ENCODE data around the gene TSTD1. TPM values are rescaled to one million over a fixed set of nuclear protein-coding genes. Genes with fewer than 3 reads are reported as not detected.

The TSTD1 gene
- total and polyA plus RNA-seq, 7 experiments from 2014 or later: 49.8 to 494 (median 75.8) TPM

DNA sequence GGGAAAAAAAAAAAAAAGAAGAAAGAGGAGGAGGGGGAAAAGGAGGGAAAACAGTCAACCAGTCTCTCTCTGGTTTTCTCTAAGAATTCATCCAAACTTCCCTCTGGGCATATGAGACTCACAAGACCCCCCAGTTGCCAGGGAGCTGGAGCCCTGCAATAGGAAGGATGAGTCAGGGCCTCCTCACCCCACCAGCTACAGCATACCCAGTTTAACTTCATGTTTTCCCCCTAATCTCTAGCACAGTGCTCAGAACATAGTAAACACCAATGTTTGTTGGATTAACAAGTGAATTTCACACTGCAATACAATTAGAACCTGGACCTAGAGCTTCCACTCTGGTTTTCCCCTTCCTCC, 25.7 kb downstream of the TSTD1 start:
- peak overlapping the region; percentile 74 to 97 (median 84) for H3K4me3 Mint-ChIP-seq
- peak overlapping the region; percentile 91 to 98 (median 96) for H3K27ac Mint-ChIP-seq
- no peaks in the 10 kb centered on the region for H3K27me3 Mint-ChIP-seq
- Histone ChIP-seq H3K27ac (ENCODE audit: low read depth, low read length) (peak overlapping the region; percentile 73), H3K4me3 (ENCODE audit: low read length) (peak overlapping the region; percentile 57), H3K27me3 (ENCODE audit: control insufficient read depth in 2 of 2, insufficient read depth in 2 of 2, low read length in 2 of 2) (no peaks in the 10 kb centered on the region), H3K36me3 (ENCODE audit: control insufficient read depth in 2 of 3, insufficient read depth in 3 of 3, low read length in 3 of 3) (no peaks in the 10 kb centered on the region), H3K4me1 (ENCODE audit: control insufficient read depth in 2 of 2, insufficient read depth in 2 of 2, low read length in 2 of 2) (peaks cover 10 to 29% of the 10 kb centered on the region in 2 donors), H3K9me3 (ENCODE audit: control insufficient read depth in 2 of 3, low read length in 3 of 3) (no peaks in the 10 kb centered on the region)
- H3K4me1 Mint-ChIP-seq: peaks cover 23 to 44% (median 36%) of the 10 kb centered on the region in 7 donors
- peak; percentile 54 for ATAC-seq
- no peaks in the 10 kb centered on the region for H3K9me3 Mint-ChIP-seq
- intact Hi-C loops (cut with micrococcal nuclease): loop anchor here (1.0 to 2.0 kb wide), 2 partner anchors 8 to 16 kb away; partner anchors contain the start of gene F11R (in 2 of the 2)
- no peaks in the 10 kb centered on the region for H3K36me3 Mint-ChIP-seq
- CTCF ChIA-PET: interaction anchor here (1.5 to 3.0 kb wide), 2 partner anchors 15 to 25 kb away, joined by 5 to 12 read pairs; partner anchors contain the start of gene TSTD1
- no peak for DNase-seq
- POLR2A ChIA-PET: interaction anchor here (0.8 to 3.4 kb wide), 9 partner anchors 8 to 99 kb away, joined by 3 to 16 read pairs (median 5); partner anchors contain the start of genes ARHGAP30, F11R and USF1

DNA sequence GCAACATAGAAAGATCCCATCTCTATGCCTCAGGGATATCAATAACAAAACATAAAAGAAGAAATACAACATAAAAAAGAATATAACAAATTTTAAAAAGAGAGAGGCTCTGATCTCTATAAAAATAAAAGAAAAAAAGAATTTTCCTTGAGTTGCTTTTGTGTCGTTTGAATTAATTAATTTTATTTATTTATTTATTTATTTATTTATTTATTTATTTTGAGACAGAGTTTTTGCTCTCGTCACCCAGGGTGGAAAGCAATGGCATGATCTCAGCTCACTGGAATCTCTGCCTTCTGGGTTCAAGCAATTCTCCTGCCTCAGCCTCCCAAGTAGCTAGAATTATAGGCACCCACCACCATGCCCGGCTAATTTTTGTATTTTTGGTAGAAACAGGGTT, 26.3 kb downstream of the TSTD1 start:
- Histone ChIP-seq H3K27me3 (ENCODE audit: control insufficient read depth in 2 of 2, insufficient read depth in 2 of 2, low read length in 2 of 2) (no peaks in the 10 kb centered on the region), H3K9me3 (ENCODE audit: control insufficient read depth in 2 of 3, low read length in 3 of 3) (no peaks in the 10 kb centered on the region), H3K4me1 (ENCODE audit: control insufficient read depth in 2 of 2, insufficient read depth in 2 of 2, low read length in 2 of 2) (peaks cover 10 to 29% of the 10 kb centered on the region in 2 donors), H3K4me3 (ENCODE audit: low read length) (no peak overlapping the region), H3K27ac (ENCODE audit: low read depth, low read length) (peak overlapping the region; percentile 73), H3K36me3 (ENCODE audit: control insufficient read depth in 2 of 3, insufficient read depth in 3 of 3, low read length in 3 of 3) (no peaks in the 10 kb centered on the region)
- ChIA-PET POLR2A (interaction anchor here (0.6 to 3.4 kb wide), 5 partner anchors 9 to 291 kb away, joined by 3 to 16 read pairs (median 5); partner anchors contain the start of genes ARHGAP30 and F11R), CTCF (interaction anchor here (3.0 kb wide), 1 partner anchor 15 kb away, joined by 12 read pairs; no protein-coding TSS in a partner anchor)
- no peaks in the 10 kb centered on the region for H3K9me3 Mint-ChIP-seq
- peak overlapping the region in 8 of 9 donors; percentile 38 to 97 (median 84) for H3K27ac Mint-ChIP-seq
- H3K4me1 Mint-ChIP-seq: peaks cover 22 to 38% (median 32%) of the 10 kb centered on the region in 7 donors
- intact Hi-C loops (cut with micrococcal nuclease): loop anchor here in 1 of 2 donors (2.0 kb wide), 1 partner anchor 16 kb away; no protein-coding TSS in a partner anchor
- no peak for ATAC-seq
- no peaks in the 10 kb centered on the region for H3K36me3 Mint-ChIP-seq
- peak overlapping the region in 4 of 10 donors; percentile 19 to 84 (median 46) for H3K4me3 Mint-ChIP-seq
- H3K27me3 Mint-ChIP-seq: no peaks in the 10 kb centered on the region
- DNase-seq: no peak

DNA sequence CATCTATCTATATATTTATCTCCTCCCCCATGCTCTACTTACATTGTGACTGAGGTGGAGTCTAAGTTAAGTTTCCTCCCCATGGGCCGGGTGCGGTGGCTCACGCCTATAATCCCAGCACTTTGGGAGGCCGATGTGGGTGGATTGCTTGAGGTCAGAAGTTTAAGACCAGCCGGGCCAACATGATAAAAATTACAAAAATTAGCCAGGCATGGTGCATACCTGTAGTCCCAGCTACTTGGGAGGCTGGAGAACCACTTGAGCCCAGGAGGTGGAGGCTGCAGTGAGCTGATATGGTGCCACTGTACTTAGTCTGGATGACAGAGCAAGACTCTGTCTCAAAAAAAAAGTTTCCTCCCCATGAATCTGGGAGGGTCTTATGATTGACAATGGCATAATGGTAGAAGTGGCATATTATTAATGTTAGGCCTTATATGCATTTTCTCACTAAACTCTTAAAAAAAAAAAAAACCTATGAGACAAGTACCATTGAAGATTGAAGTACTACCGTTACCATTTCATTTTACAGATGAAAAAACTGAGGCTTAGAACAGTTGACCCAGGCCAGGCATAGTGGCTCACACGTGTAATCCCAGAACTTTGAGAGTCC, 29.1 kb downstream of the TSTD1 start:
- Mint-ChIP-seq H3K4me3 (no peak overlapping the region), H3K27ac (peak overlapping the region in 4 of 9 donors; percentile 20 to 71 (median 43)), H3K27me3 (no peaks in the 10 kb centered on the region), H3K9me3 (no peaks in the 10 kb centered on the region), H3K4me1 (peaks cover 22 to 37% (median 27%) of the 10 kb centered on the region in 7 donors), H3K36me3 (peaks cover 0 to 3% (median 0%) of the 10 kb centered on the region in 5 donors)
- intact Hi-C loops (cut with micrococcal nuclease): no loop called here
- no peak overlapping the region for H3K4me3 ChIP-seq (ENCODE audit: low read length)
- no peaks in the 10 kb centered on the region for H3K9me3 ChIP-seq (ENCODE audit: control insufficient read depth in 2 of 3, low read length in 3 of 3)
- ChIA-PET POLR2A (interaction anchor here (0.7 to 1.0 kb wide), 3 partner anchors 10 to 61 kb away, joined by 3 to 4 read pairs (median 4); partner anchors contain the start of gene F11R), CTCF (no interaction called here)
- ATAC-seq (no peak), DNase-seq (no peak)
- no peak overlapping the region for H3K27ac ChIP-seq (ENCODE audit: low read depth, low read length)
- no peaks in the 10 kb centered on the region for H3K36me3 ChIP-seq (ENCODE audit: control insufficient read depth in 2 of 3, insufficient read depth in 3 of 3, low read length in 3 of 3)
- H3K27me3 ChIP-seq (ENCODE audit: control insufficient read depth in 2 of 2, insufficient read depth in 2 of 2, low read length in 2 of 2): no peaks in the 10 kb centered on the region
- H3K4me1 ChIP-seq (ENCODE audit: control insufficient read depth in 2 of 2, insufficient read depth in 2 of 2, low read length in 2 of 2): peaks cover 10 to 29% of the 10 kb centered on the region in 2 donors

DNA sequence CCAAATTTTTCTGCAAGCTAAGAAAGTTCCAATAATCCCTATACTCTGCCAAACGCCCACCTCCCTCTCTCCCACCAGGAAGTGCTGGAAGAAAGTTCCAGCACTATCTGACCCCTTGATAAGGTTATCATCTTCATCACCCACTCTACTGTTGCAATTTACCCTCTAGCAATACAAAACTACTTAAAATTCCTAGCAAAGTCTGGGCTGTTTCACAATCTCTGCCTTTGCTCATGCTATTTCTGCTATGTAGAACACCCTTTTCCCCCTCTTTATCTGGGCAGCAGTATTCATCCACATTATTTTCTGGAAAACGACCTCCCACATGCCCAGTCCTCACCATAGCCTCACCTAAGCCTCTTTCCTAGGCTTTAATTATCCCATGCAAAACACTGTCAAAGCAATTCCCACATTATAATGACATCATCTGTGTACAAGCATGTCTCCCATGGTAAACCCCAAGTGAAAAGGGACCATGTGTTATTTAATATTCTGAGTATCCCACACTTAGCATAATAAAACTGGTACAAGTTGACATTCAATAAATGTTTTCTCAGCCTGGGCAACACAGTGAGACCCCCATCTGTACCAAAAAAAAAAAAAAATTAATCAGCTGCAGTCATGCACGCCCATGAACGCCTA, 29.8 kb downstream of the TSTD1 start:
- no peaks in the 10 kb centered on the region for H3K27me3 Mint-ChIP-seq
- intact Hi-C loops (cut with micrococcal nuclease): no loop called here
- H3K27me3 ChIP-seq (ENCODE audit: control insufficient read depth in 2 of 2, insufficient read depth in 2 of 2, low read length in 2 of 2): no peaks in the 10 kb centered on the region
- no peak for DNase-seq
- peaks cover 0 to 3% (median 0%) of the 10 kb centered on the region in 5 donors for H3K36me3 Mint-ChIP-seq
- POLR2A ChIA-PET: interaction anchor here (0.7 to 1.4 kb wide), 2 partner anchors 11 to 195 kb away, joined by 3 read pairs; no protein-coding TSS in a partner anchor
- H3K4me3 ChIP-seq (ENCODE audit: low read length): no peak overlapping the region
- H3K4me3 Mint-ChIP-seq: no peak overlapping the region
- H3K4me1 ChIP-seq (ENCODE audit: control insufficient read depth in 2 of 2, insufficient read depth in 2 of 2, low read length in 2 of 2): peaks cover 10 to 24% of the 10 kb centered on the region in 2 donors
- no peaks in the 10 kb centered on the region for H3K9me3 ChIP-seq (ENCODE audit: control insufficient read depth in 2 of 3, low read length in 3 of 3)
- H3K36me3 ChIP-seq (ENCODE audit: control insufficient read depth in 2 of 3, insufficient read depth in 3 of 3, low read length in 3 of 3): no peaks in the 10 kb centered on the region
- CTCF ChIA-PET: no interaction called here
- no peak overlapping the region for H3K27ac ChIP-seq (ENCODE audit: low read depth, low read length)
- H3K4me1 Mint-ChIP-seq: peaks cover 19 to 33% (median 24%) of the 10 kb centered on the region in 7 donors
- ATAC-seq: no peak
- H3K27ac Mint-ChIP-seq: peak overlapping the region in 2 of 9 donors; percentile 47 to 70
- H3K9me3 Mint-ChIP-seq: no peaks in the 10 kb centered on the region

DNA sequence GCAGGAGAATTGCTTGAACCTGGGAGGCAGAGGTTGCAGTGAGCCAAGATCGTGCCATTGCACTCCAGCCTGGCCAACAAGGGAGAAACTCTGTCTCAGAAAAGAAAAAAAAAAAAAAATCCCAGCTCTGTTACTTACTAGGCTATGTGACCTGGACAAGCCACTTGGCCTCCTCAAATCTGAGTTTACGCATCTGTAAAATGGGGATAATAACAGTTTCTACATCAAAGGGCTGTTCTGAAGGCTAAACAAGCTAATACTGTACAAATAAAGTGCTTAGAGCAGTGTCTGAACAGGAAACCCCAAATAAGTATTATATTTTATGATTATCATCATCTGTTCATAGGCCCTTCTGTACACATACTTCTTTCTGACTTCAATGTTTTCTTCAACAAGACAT, 31.4 kb downstream of the TSTD1 start:
- Mint-ChIP-seq H3K27me3 (no peaks in the 10 kb centered on the region), H3K27ac (no peak overlapping the region), H3K36me3 (peaks cover 0 to 3% (median 0%) of the 10 kb centered on the region in 5 donors), H3K4me1 (peaks cover 7 to 19% (median 12%) of the 10 kb centered on the region in 7 donors), H3K9me3 (no peaks in the 10 kb centered on the region), H3K4me3 (no peak overlapping the region)
- ChIA-PET CTCF (interaction anchor here (0.6 to 1.2 kb wide), 2 partner anchors 16 to 85 kb away, joined by 3 read pairs; no protein-coding TSS in a partner anchor), POLR2A (interaction anchor here (0.6 to 1.4 kb wide), 5 partner anchors 9 to 382 kb away, joined by 3 to 5 read pairs (median 4); partner anchors contain the start of gene TSTD1)
- Histone ChIP-seq H3K36me3 (ENCODE audit: control insufficient read depth in 2 of 3, insufficient read depth in 3 of 3, low read length in 3 of 3) (no peaks in the 10 kb centered on the region), H3K4me3 (ENCODE audit: low read length) (no peak overlapping the region), H3K4me1 (ENCODE audit: control insufficient read depth in 2 of 2, insufficient read depth in 2 of 2, low read length in 2 of 2) (peaks cover 0 to 10% of the 10 kb centered on the region in 2 donors), H3K27me3 (ENCODE audit: control insufficient read depth in 2 of 2, insufficient read depth in 2 of 2, low read length in 2 of 2) (no peaks in the 10 kb centered on the region), H3K9me3 (ENCODE audit: control insufficient read depth in 2 of 3, low read length in 3 of 3) (no peaks in the 10 kb centered on the region), H3K27ac (ENCODE audit: low read depth, low read length) (no peak overlapping the region)
- intact Hi-C loops (cut with micrococcal nuclease): no loop called here
- DNase-seq: no peak
- no peak for ATAC-seq

DNA sequence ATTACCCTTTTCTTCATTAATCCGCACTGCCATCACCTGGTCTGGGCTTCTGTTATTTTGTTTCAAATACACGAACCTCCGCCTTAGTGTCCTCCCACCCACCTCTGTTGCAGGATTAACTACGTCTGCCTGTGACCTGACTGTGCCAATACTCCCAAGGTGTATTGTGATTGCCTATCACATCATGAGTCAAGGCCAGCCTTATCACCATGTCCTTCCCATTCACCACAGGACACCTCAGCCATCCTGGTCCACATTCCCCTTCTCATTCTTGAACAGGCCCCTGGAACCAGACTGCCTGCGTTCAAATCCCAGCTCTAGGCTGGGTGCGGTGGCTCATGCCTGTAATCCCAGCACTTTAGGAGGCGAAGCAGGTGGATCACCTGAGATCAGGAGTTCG, 32.2 kb downstream of the TSTD1 start:
- Mint-ChIP-seq H3K4me1 (peaks cover 2 to 14% (median 7%) of the 10 kb centered on the region in 7 donors), H3K4me3 (no peak overlapping the region), H3K36me3 (peaks cover 0 to 6% (median 0%) of the 10 kb centered on the region in 5 donors), H3K27ac (peak overlapping the region in 2 of 9 donors; percentile 28 to 62), H3K9me3 (no peaks in the 10 kb centered on the region), H3K27me3 (no peaks in the 10 kb centered on the region)
- Histone ChIP-seq H3K27me3 (ENCODE audit: control insufficient read depth in 2 of 2, insufficient read depth in 2 of 2, low read length in 2 of 2) (no peaks in the 10 kb centered on the region), H3K36me3 (ENCODE audit: control insufficient read depth in 2 of 3, insufficient read depth in 3 of 3, low read length in 3 of 3) (no peaks in the 10 kb centered on the region), H3K27ac (ENCODE audit: low read depth, low read length) (no peak overlapping the region), H3K4me1 (ENCODE audit: control insufficient read depth in 2 of 2, insufficient read depth in 2 of 2, low read length in 2 of 2) (peaks cover 0 to 2% of the 10 kb centered on the region in 2 donors), H3K9me3 (ENCODE audit: control insufficient read depth in 2 of 3, low read length in 3 of 3) (no peaks in the 10 kb centered on the region), H3K4me3 (ENCODE audit: low read length) (no peak overlapping the region)
- ATAC-seq (no peak), DNase-seq (no peak)
- CTCF ChIA-PET: interaction anchor here (0.7 to 1.2 kb wide), 2 partner anchors 16 to 326 kb away, joined by 3 read pairs; no protein-coding TSS in a partner anchor
- POLR2A ChIA-PET: interaction anchor here (0.6 kb wide), 2 partner anchors 10 to 381 kb away, joined by 4 read pairs; no protein-coding TSS in a partner anchor
- intact Hi-C loops (cut with micrococcal nuclease): no loop called here

Measured in naive thymus-derived CD4-positive, alpha-beta T cell (primary cell).